MM.1S (cell line): ENCODE measurements around the gene CALCB.
"Not testable (repeated sequence)": the region's sequence is repeated elsewhere in the genome, so short reads cannot be mapped to it uniquely, and the experiment has no call there.

Experiments
- DNase-seq: peaks from one replicate; pipeline ENCODE4 v3.0.0-alpha.2; 2015
- H2AFZ ChIP-seq: fragments of 300-600 bp; sonication (generic); 2 replicates; pipeline ENCODE4 v1.6.0; 2016; ENCODE audit warnings: antibody characterized with exemption, low read length
- H3F3A ChIP-seq: fragments of 300-600 bp; sonication (generic); 2 replicates; pipeline ENCODE4 v1.6.1; 2016; ENCODE audit warnings: mild to moderate bottlenecking, antibody characterized with exemption, low read length, moderate library complexity, mixed read lengths; ENCODE audit not compliant: insufficient read depth
- H3K27ac ChIP-seq: fragments of 300-600 bp; sonication (generic); 2 replicates; pipeline ENCODE4 v1.5.1; 2016; ENCODE audit warnings: mild to moderate bottlenecking, low read length
- H3K27me3 ChIP-seq: fragments of 300-600 bp; sonication (generic); replicated peaks from 2 replicates; pipeline ENCODE4 v1.6.0; 2016; ENCODE audit warnings: low read length; ENCODE audit not compliant: insufficient read depth
- H3K36me3 ChIP-seq: fragments of 300-600 bp; sonication (generic); replicated peaks from 2 replicates; pipeline ENCODE4 v1.6.1; 2016; ENCODE audit warnings: mild to moderate bottlenecking, low read length, mixed read lengths; ENCODE audit not compliant: insufficient read depth
- H3K4me1 ChIP-seq: fragments of 300-600 bp; sonication (generic); 2 replicates; pipeline ENCODE4 v1.6.1; 2016; ENCODE audit warnings: low read length, mixed read lengths
- H3K4me2 ChIP-seq: fragments of 300-600 bp; sonication (generic); 2 replicates; pipeline ENCODE4 v1.6.0; 2016; ENCODE audit warnings: low read depth, low read length
- H3K4me3 ChIP-seq: fragments of 300-600 bp; sonication (generic); 2 replicates; pipeline ENCODE4 v1.5.1; 2016; ENCODE audit warnings: low read length, mixed read lengths
- H3K79me2 ChIP-seq: fragments of 300-600 bp; sonication (generic); 2 replicates; pipeline ENCODE4 v1.6.1; 2016; ENCODE audit warnings: mixed run types, low read length, mixed read lengths
- H3K9ac ChIP-seq: fragments of 300-600 bp; sonication (generic); 2 replicates; pipeline ENCODE4 v1.6.1; 2016; ENCODE audit warnings: low read length, mixed read lengths
- H3K9me2 ChIP-seq: fragments of 300-600 bp; sonication (generic); replicated peaks from 2 replicates; pipeline ENCODE4 v1.6.1; 2016; ENCODE audit warnings: mild to moderate bottlenecking, low read length, mixed read lengths; ENCODE audit not compliant: insufficient read depth
- H3K9me3 ChIP-seq: fragments of 300-600 bp; sonication (generic); replicated peaks from 2 replicates; pipeline ENCODE4 v1.6.1; 2016; ENCODE audit warnings: mild to moderate bottlenecking, low read length, mixed read lengths; ENCODE audit not compliant: insufficient read depth
- H4K20me1 ChIP-seq: fragments of 300-600 bp; sonication (generic); 2 replicates; pipeline ENCODE4 v1.6.1; 2016; ENCODE audit warnings: mild to moderate bottlenecking, low read length, moderate library complexity, mixed read lengths; ENCODE audit not compliant: insufficient read depth
- EZH2 ChIP-seq: fragments of 300-600 bp; sonication (generic); optimal IDR thresholded peaks from 2 replicates; pipeline ENCODE3; 2017; ENCODE audit warnings: low read depth, mild to moderate bottlenecking, antibody characterized with exemption, low read length, mixed read lengths
- EZH2phosphoT487 ChIP-seq: fragments of 300-600 bp; sonication (generic); IDR thresholded peaks from 2 replicates; pipeline ENCODE4 v1.6.1; 2018; ENCODE audit warnings: antibody characterized with exemption, low read length
- TF ChIP-seq, protein P1 (sequence below): fragments of 300-600 bp; sonication (generic); IDR thresholded peaks from 2 replicates; pipeline ENCODE4 v1.5.1; 2016; ENCODE audit warnings: antibody characterized with exemption, low read length, mixed read lengths

CALCB gene

DNA sequence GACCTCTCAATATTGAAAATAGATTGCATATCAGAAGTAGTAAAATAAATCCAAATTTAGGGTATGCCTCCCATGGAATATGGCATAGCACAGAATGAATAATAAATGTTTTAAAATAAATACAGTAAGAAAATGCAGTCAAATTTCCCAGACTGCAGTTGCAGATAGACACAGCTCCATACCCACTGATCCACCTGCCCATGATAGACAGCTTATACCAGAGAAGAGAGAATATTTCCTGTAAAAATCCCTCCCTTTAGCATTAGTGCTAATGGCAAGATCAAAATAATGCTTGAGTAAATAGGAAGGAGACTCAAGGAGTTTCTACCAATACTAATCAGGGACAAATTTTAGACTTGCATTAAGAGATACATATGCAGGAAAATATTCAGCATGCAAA is 45.0 kb upstream of the CALCB start:
- TF ChIP-seq, protein P1, sequence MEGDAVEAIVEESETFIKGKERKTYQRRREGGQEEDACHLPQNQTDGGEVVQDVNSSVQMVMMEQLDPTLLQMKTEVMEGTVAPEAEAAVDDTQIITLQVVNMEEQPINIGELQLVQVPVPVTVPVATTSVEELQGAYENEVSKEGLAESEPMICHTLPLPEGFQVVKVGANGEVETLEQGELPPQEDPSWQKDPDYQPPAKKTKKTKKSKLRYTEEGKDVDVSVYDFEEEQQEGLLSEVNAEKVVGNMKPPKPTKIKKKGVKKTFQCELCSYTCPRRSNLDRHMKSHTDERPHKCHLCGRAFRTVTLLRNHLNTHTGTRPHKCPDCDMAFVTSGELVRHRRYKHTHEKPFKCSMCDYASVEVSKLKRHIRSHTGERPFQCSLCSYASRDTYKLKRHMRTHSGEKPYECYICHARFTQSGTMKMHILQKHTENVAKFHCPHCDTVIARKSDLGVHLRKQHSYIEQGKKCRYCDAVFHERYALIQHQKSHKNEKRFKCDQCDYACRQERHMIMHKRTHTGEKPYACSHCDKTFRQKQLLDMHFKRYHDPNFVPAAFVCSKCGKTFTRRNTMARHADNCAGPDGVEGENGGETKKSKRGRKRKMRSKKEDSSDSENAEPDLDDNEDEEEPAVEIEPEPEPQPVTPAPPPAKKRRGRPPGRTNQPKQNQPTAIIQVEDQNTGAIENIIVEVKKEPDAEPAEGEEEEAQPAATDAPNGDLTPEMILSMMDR: no peak
- TF ChIP-seq EZH2phosphoT487 (no peak), EZH2 (no peak)
- H3K27ac ChIP-seq: no peak overlapping the region
- H3K36me3 ChIP-seq: no peaks in the 10 kb centered on the region
- H3K9me3 ChIP-seq: no peaks in the 10 kb centered on the region
- H3K79me2 ChIP-seq: no peaks in the 10 kb centered on the region
- DNase-seq: no peak
- H3K4me2 ChIP-seq: no peak overlapping the region
- H2AFZ ChIP-seq: no peak overlapping the region
- no peak overlapping the region for H3K4me3 ChIP-seq
- H3K9ac ChIP-seq: no peak overlapping the region
- no peaks in the 10 kb centered on the region for H3F3A ChIP-seq
- no peaks in the 10 kb centered on the region for H3K27me3 ChIP-seq
- no peaks in the 10 kb centered on the region for H3K4me1 ChIP-seq
- H3K9me2 ChIP-seq: no peaks in the 10 kb centered on the region
- H4K20me1 ChIP-seq: no peaks in the 10 kb centered on the region

DNA sequence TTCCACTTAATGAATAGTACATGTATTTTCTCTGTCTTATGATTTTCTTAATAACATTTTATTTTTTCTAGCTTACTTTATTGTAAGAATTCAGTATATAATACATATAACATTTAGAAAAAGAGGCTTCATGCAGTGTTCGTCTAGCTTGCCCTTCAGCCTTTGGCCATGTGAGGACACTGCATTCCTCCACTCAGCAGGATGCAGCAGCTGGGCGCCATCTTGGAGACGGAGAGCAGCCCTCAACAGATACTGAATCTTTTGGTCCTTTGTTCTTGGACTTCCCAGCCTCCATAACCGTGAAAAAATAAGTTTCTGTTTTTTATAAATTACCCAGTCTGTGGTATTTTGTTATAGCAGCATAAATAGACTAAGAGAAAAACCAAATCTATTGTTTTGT is 41.4 kb upstream of the CALCB start:
- H3F3A ChIP-seq, H4K20me1 ChIP-seq, DNase-seq, H3K4me3 ChIP-seq, H3K9me2 ChIP-seq, H3K4me1 ChIP-seq, H3K27ac ChIP-seq, H3K36me3 ChIP-seq, H3K9ac ChIP-seq, H2AFZ ChIP-seq, H3K4me2 ChIP-seq, H3K9me3 ChIP-seq, H3K79me2 ChIP-seq, H3K27me3 ChIP-seq: not testable (repeated sequence)

DNA sequence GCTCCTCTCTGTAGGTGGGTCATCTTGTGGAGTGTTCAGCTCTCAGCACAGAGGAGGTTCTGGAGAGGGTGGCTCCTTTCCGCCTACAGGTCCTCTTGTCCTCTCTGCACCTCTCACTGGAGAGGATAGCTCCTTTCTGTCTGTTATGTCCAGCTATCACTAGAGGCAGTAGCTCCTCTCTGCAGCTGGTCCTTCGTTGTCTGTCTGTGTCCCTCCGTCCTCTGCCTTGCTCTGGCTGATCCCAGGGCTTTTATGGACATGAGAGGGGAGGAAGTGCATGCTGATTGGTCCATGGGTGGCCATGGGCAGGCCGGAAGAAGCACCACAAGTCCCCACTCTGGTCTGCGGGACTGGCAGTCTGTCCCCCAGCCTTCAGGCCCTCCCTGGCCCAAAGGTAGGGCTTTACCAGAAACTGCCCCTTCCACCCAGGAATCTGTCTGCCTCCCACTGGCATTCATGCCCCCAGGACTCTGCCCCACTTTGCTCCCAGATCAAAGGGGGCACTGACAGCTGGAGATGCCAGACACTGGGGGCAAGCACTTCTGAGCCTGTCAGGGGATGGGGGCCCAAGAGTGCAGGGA is 38.6 kb upstream of the CALCB start:
- Histone ChIP-seq H3K4me2 (no peak overlapping the region), H3K9me3 (no peaks in the 10 kb centered on the region), H3K27ac (no peak overlapping the region), H2AFZ (no peak overlapping the region), H3K4me1 (no peaks in the 10 kb centered on the region), H3K4me3 (no peak overlapping the region), H3K9me2 (no peaks in the 10 kb centered on the region), H3K79me2 (no peaks in the 10 kb centered on the region), H3K9ac (no peak overlapping the region), H4K20me1 (no peaks in the 10 kb centered on the region), H3K36me3 (no peaks in the 10 kb centered on the region), H3F3A (no peaks in the 10 kb centered on the region), H3K27me3 (no peaks in the 10 kb centered on the region)
- TF ChIP-seq, protein P1: no peak
- TF ChIP-seq EZH2: no peak
- TF ChIP-seq EZH2phosphoT487: no peak
- DNase-seq: no peak

DNA sequence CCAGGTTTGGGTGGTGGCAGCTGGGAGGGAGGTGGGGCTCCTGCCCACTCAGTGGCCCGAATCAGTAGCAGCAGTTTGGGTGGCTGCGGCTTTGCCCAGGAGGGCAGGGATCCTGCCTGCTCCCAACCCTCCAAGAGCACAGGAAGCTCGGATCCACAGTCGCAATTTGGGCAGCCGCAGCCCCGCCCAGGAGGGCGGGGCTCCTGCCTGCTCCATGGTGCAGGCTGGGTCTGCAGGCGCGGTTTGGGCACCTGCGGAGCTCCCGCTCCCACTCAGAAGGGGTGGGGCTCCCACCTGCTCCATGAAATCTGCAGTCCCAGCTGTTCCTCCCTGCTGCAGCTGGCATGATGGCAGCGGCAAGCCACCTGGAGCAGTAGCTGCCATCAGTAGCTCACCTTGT is 38.1 kb upstream of the CALCB start:
- no peak overlapping the region for H2AFZ ChIP-seq
- TF ChIP-seq EZH2phosphoT487 (no peak), EZH2 (no peak)
- TF ChIP-seq, protein P1: no peak
- no peaks in the 10 kb centered on the region for H3K27me3 ChIP-seq
- H3K4me1 ChIP-seq: no peaks in the 10 kb centered on the region
- H3K36me3 ChIP-seq: no peaks in the 10 kb centered on the region
- H4K20me1 ChIP-seq: no peaks in the 10 kb centered on the region
- H3K9me3 ChIP-seq: no peaks in the 10 kb centered on the region
- DNase-seq: no peak
- no peaks in the 10 kb centered on the region for H3F3A ChIP-seq
- no peak overlapping the region for H3K9ac ChIP-seq
- H3K4me3 ChIP-seq: no peak overlapping the region
- H3K4me2 ChIP-seq: no peak overlapping the region
- no peak overlapping the region for H3K27ac ChIP-seq
- no peaks in the 10 kb centered on the region for H3K79me2 ChIP-seq
- H3K9me2 ChIP-seq: no peaks in the 10 kb centered on the region
